HepG2 (cell line): Measurements from ENCODE around the gene PTPRB. TPM values are rescaled to one million over a fixed set of nuclear protein-coding genes. Genes with fewer than 3 reads are reported as not detected.

Source experiments
- ATAC-seq: fragments of 200-7000 bp; cut with Tn5 transposase; 3 replicates; pipeline ENCODE4 v1.9.1; 2020; ENCODE audit warnings: mild to moderate bottlenecking, moderate library complexity
- BruUV-seq: library from RNA; stranded (reverse); fragments of 400-500 nt; replicated peaks from 2 replicates; lab custom pipeline; 2021; lab: Mats Ljungman, UMichigan
- CTCF ChIA-PET: fragments of 300-600 bp; formaldehyde crosslinking; extraction: SDS; loops from one replicate; lab custom pipeline; 2021; ENCODE audit warnings: low total read pairs, inconsistent platforms, low intra/inter-chr PET ratio; lab: Yijun Ruan, JAX
- POLR2A ChIA-PET: fragments of 350-600 bp; sonication (Branson Sonifier 250); formaldehyde crosslinking; loops from one replicate; lab custom pipeline; 2020; ENCODE audit warnings: antibody characterized with exemption, inconsistent platforms; lab: Yijun Ruan, JAX
- DNase-seq: peaks from one replicate; pipeline ENCODE4 v3.0.0-alpha.2; 2015; ENCODE audit warnings: low spot score
- FAIRE-seq: peaks from 3 replicates; lab custom pipeline; 2011; peaks lifted over from hg19 to GRCh38; lab: Jason Lieb, UNC
- H2AFZ ChIP-seq: one replicate; pipeline ENCODE4 v1.6.1; 2011; ENCODE audit warnings: low read length, inconsistent platforms
- H3K27ac ChIP-seq: fragments of 300-600 bp; 3 replicates; pipeline ENCODE4 v1.8.0; 2011; ENCODE audit warnings: mixed run types, mild to moderate bottlenecking, mixed read lengths, low read length, inconsistent platforms; ENCODE audit not compliant: insufficient read depth; ENCODE audit errors: extremely low read length
- H3K27me3 ChIP-seq, 2 experiments: fragments of 200-600 bp in 1 of 2; 2 replicates in 1 of 2; 3 replicates in 1 of 2; pipeline versions ENCODE4 v1.6.0 to v1.8.0; 2011; ENCODE audit warnings: low read length in 2 of 2, mild to moderate bottlenecking in 2 of 2, moderate library complexity in 2 of 2, inconsistent platforms in 1 of 2; ENCODE audit not compliant: insufficient read depth in 2 of 2, control insufficient read depth in 1 of 2
- H3K36me3 ChIP-seq, 2 experiments: fragments of 200-600 bp in 1 of 2; replicated peaks in 1 of 2; 2 replicates in 1 of 2; 3 replicates in 1 of 2; pipeline versions ENCODE4 v1.5.1 to v1.8.0; 2011; ENCODE audit warnings: low read length in 2 of 2, inconsistent platforms in 1 of 2; ENCODE audit not compliant: insufficient read depth in 2 of 2, control insufficient read depth in 1 of 2
- H3K4me1 ChIP-seq: 2 replicates; pipeline ENCODE4 v1.5.1; 2012; ENCODE audit warnings: low read length, inconsistent platforms; ENCODE audit not compliant: insufficient read depth
- H3K4me2 ChIP-seq: 2 replicates; pipeline ENCODE4 v1.6.0; 2011; ENCODE audit warnings: low read depth, low read length, inconsistent platforms
- H3K4me3 ChIP-seq, 3 experiments: fragments of 200-600 bp in 1 of 3; sonication (generic), shearing (Covaris generic) in 1 of 3; replicated peaks in 1 of 3; 2 replicates each; pipeline ENCODE4 v1.5.1; 2011 to 2016; ENCODE audit warnings: low read length in 3 of 3, inconsistent platforms in 2 of 3, low read depth in 2 of 3, mild to moderate bottlenecking in 2 of 3, control low read depth in 1 of 3, mixed read lengths in 1 of 3; ENCODE audit not compliant: insufficient read depth in 1 of 3
- H3K79me2 ChIP-seq: one replicate; pipeline ENCODE4 v1.6.1; 2011; ENCODE audit warnings: low read length, inconsistent platforms; ENCODE audit not compliant: insufficient read depth
- H3K9ac ChIP-seq: 2 replicates; pipeline ENCODE4 v1.6.0; 2011; ENCODE audit warnings: mild to moderate bottlenecking, low read depth, low read length, inconsistent platforms; ENCODE audit not compliant: insufficient read depth
- H3K9me3 ChIP-seq: 2 replicates; pipeline ENCODE4 v1.5.1; 2012; ENCODE audit warnings: mild to moderate bottlenecking, low read length
- H4K20me1 ChIP-seq: 2 replicates; pipeline ENCODE4 v1.6.0; 2011; ENCODE audit warnings: inconsistent platforms, mild to moderate bottlenecking, low read length, moderate library complexity; ENCODE audit not compliant: insufficient read depth
- FIP1L1 ChIP-seq: fragments of 200-400 bp; formaldehyde crosslinking; IDR thresholded peaks from 2 replicates; pipeline ENCODE4 v1.6.1; 2018; ENCODE audit warnings: low read depth, mild to moderate bottlenecking, low read length, moderate library complexity, borderline replicate concordance; ENCODE audit not compliant: insufficient read depth
- KAT8 ChIP-seq: IDR thresholded peaks from 2 replicates; pipeline ENCODE4 v1.6.1; 2016; ENCODE audit warnings: missing genetic modification reagents, missing compliant biosample characterization
- MTF1 ChIP-seq: sonication (generic); formaldehyde crosslinking; IDR thresholded peaks from 2 replicates; pipeline ENCODE4 v1.5.0; 2020; ENCODE audit warnings: missing genetic modification reagents
- MXD4 ChIP-seq: IDR thresholded peaks from 2 replicates; pipeline ENCODE4 v1.6.1; 2016; ENCODE audit warnings: mild to moderate bottlenecking, missing biosample characterization, missing genetic modification reagents
- MYC ChIP-seq: sonication (generic); formaldehyde crosslinking; IDR thresholded peaks from 2 replicates; pipeline ENCODE4 v1.9.0; 2021; ENCODE audit warnings: missing genetic modification reagents, borderline replicate concordance
- PAX8 ChIP-seq: sonication (generic); formaldehyde crosslinking; IDR thresholded peaks from 2 replicates; pipeline ENCODE4 v1.8.0; 2022; ENCODE audit warnings: mild to moderate bottlenecking, missing genetic modification reagents, borderline replicate concordance
- SNAI1 ChIP-seq: sonication (generic); formaldehyde crosslinking; IDR thresholded peaks from 2 replicates; pipeline ENCODE4 v1.5.0; 2020; ENCODE audit warnings: mild to moderate bottlenecking, missing genetic modification reagents, borderline replicate concordance
- TGIF2 ChIP-seq: IDR thresholded peaks from 2 replicates; pipeline ENCODE4 v1.6.1; 2016; ENCODE audit warnings: control low read depth, missing compliant biosample characterization
- TSC22D2 ChIP-seq: sonication (generic); formaldehyde crosslinking; IDR thresholded peaks from 2 replicates; pipeline ENCODE4 v1.5.1; 2020; ENCODE audit warnings: missing genetic modification reagents, mild to moderate bottlenecking, borderline replicate concordance
- WIZ ChIP-seq: sonication (generic); formaldehyde crosslinking; IDR thresholded peaks from 2 replicates; pipeline ENCODE4 v1.5.1; 2020; ENCODE audit warnings: mild to moderate bottlenecking, missing genetic modification reagents
- ZNF10 ChIP-seq: sonication (generic); formaldehyde crosslinking; IDR thresholded peaks from 2 replicates; pipeline ENCODE4 v1.4.0; 2020; ENCODE audit warnings: mild to moderate bottlenecking, low read depth, missing genetic modification reagents, borderline replicate concordance
- ZNF577 ChIP-seq: sonication (generic); formaldehyde crosslinking; IDR thresholded peaks from 2 replicates; pipeline ENCODE4 v1.4.0; 2020; ENCODE audit warnings: mild to moderate bottlenecking, low read depth, missing genetic modification reagents, borderline replicate concordance
- ZNF747 ChIP-seq: sonication (generic); formaldehyde crosslinking; IDR thresholded peaks from 2 replicates; pipeline ENCODE4 v1.8.1; 2023; ENCODE audit warnings: missing genetic modification reagents, mild to moderate bottlenecking, borderline replicate concordance
- WGBS: methylation state at CpG from one replicate; pipeline ENCODE4 v1.1.6; 2017; ENCODE audit warnings: low lambda C conversion rate; 5-methylcytosine and 5-hydroxymethylcytosine counted together
- in situ Hi-C: cut with HindIII; loops from 2 replicates; pipeline ENCODE4 v1.10.0; 2017; ENCODE audit warnings: low pct_unique_long_range_greater_than_20kb; ENCODE audit not compliant: extremely low pct_ligation_motif_present
- intact Hi-C: fragments of 100-400 bp; cut with micrococcal nuclease; formaldehyde crosslinking; loops from one replicate; pipeline ENCODE4 v1.10.0; 2022; ENCODE audit not compliant: unreplicated experiment
- polyA plus RNA-seq, 8 experiments: library from polyadenylated mRNA; depleted of rRNA in 3 of 8; stranded (reverse) in 7 of 8; unstranded in 1 of 8; fragments of >200 nt; fragmentation: Illumina TruSeq in 4 of 8; extraction: Trizol in 4 of 8; gene quantifications; 2 replicates each; pipeline versions ENCODE4 v1.2.1 to v1.2.3, GENCODE V29; 2011 to 2016; ENCODE audit warnings: low read depth in 4 of 8, missing spikeins in 1 of 8, mixed read lengths in 1 of 8; ENCODE audit not compliant: insufficient read depth in 1 of 8
- total RNA-seq, 5 experiments: library from RNA; depleted of rRNA; stranded (reverse); fragments of >200 nt; fragmentation: Illumina TruSeq; extraction: Trizol; gene quantifications; 2 replicates each; pipeline ENCODE4 v1.2.3, GENCODE V29; 2016; ENCODE audit warnings: low read depth in 1 of 5
- TF ChIP-seq, protein P1 (sequence below): sonication (generic); formaldehyde crosslinking; IDR thresholded peaks from 2 replicates; pipeline ENCODE4 v1.4.0; 2020; ENCODE audit warnings: missing genetic modification reagents
- TF ChIP-seq, protein P2 (sequence below): sonication (generic); formaldehyde crosslinking; IDR thresholded peaks from 2 replicates; pipeline ENCODE4 v1.5.1; 2020; ENCODE audit warnings: missing genetic modification reagents, mild to moderate bottlenecking, borderline replicate concordance
- TF ChIP-seq, protein P3 (sequence below): fragments of 450-650 bp; IDR thresholded peaks from 2 replicates; pipeline ENCODE4 v1.6.1; 2017; ENCODE audit warnings: mild to moderate bottlenecking

PTPRB gene
- total and polyA plus RNA-seq, 2 of the 13 experiments (the other 11 are each of a cell fraction or from before 2014, with no cell fraction given) = 0.02 to 0.07 TPM

DNA sequence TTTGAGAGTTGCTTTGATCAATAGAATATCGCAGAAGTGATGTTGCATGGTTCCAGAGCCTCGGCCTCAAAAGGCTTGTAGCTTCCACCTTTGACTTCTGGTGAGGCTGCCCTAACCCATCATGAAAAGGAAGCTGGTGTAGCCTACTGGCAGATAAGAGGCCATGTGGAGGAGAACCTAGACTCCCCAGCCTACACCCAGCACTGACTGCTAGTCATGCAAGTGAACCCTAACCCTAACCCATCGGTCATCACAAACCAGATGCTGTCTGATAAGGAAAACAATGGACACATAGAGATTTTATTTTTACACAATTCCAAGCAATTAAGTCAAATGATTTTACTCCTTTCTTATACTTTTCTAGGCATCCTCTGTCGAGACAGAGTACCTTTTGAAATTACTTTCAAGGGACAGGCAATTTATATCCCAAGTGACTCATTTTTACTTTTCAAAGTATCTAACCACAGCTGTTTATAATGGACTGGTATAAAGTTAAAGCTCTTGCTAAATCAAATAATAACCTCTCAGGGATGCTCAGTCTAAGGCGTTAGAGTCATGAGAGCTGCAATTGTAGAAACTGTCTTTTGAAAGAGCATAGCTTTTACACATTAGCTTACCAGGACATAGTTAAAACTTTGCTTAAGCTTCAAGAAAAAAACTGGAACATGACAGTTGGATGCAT lies 17.6 kb downstream of the PTPRB start (continued):
- TF ChIP-seq WIZ (CRISPR knock-in tag) = no peak
- TF ChIP-seq, protein P1, sequence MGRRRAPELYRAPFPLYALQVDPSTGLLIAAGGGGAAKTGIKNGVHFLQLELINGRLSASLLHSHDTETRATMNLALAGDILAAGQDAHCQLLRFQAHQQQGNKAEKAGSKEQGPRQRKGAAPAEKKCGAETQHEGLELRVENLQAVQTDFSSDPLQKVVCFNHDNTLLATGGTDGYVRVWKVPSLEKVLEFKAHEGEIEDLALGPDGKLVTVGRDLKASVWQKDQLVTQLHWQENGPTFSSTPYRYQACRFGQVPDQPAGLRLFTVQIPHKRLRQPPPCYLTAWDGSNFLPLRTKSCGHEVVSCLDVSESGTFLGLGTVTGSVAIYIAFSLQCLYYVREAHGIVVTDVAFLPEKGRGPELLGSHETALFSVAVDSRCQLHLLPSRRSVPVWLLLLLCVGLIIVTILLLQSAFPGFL (CRISPR knock-in tag) = no peak
- TF ChIP-seq PAX8 = no peak
- no peak for TF ChIP-seq MXD4 (CRISPR knock-in tag)

DNA sequence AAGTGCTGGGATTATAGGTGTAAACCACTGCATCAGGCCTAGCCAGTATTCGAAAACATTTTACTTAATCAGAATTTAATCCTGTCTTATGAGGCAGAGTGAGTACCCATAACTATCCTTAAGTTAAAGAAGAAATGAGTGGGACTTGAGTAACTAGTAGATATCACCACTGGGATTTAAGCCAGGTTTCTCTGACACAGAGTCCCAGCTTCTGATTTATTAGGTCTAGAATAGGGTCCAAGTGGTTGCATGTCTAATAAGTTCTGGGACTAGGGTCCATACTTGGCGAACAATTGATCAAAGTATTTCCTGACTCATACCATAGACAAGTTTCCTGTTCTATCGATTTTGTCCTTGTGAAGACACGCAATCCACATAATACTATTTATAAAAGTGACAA lies 18.9 kb downstream of the PTPRB start:
- Histone ChIP-seq H3K27me3 (peaks cover 0 to 2% of the 10 kb centered on the region in 2 experiments; a peak in 1 of 5 replicates), H4K20me1 (no peaks in the 10 kb centered on the region), H3K36me3 (no peaks in the 10 kb centered on the region), H3K4me2 (no peak overlapping the region), H3K9ac (no peak overlapping the region), H3K9me3 (no peaks in the 10 kb centered on the region), H3K4me1 (no peaks in the 10 kb centered on the region), H3K4me3 (no peak overlapping the region), H3K27ac (no peak overlapping the region), H3K79me2 (no peaks in the 10 kb centered on the region), H2AFZ (no peak overlapping the region)
- FAIRE-seq = no peak
- CTCF ChIA-PET = no interaction called here
- 17% methylated on average over 4 of the region's 4 CpGs for WGBS
- DNase-seq = no peak
- intact Hi-C loops = no loop called here
- BruUV-seq = no TSS peak
- in situ Hi-C loops = no loop called here
- POLR2A ChIA-PET = no interaction called here
- ATAC-seq = no peak
- no peak for TF ChIP-seq MYC
- TF ChIP-seq, protein P2, sequence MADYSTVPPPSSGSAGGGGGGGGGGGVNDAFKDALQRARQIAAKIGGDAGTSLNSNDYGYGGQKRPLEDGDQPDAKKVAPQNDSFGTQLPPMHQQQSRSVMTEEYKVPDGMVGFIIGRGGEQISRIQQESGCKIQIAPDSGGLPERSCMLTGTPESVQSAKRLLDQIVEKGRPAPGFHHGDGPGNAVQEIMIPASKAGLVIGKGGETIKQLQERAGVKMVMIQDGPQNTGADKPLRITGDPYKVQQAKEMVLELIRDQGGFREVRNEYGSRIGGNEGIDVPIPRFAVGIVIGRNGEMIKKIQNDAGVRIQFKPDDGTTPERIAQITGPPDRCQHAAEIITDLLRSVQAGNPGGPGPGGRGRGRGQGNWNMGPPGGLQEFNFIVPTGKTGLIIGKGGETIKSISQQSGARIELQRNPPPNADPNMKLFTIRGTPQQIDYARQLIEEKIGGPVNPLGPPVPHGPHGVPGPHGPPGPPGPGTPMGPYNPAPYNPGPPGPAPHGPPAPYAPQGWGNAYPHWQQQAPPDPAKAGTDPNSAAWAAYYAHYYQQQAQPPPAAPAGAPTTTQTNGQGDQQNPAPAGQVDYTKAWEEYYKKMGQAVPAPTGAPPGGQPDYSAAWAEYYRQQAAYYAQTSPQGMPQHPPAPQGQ (CRISPR knock-in tag) = no peak
- TF ChIP-seq, protein P3, sequence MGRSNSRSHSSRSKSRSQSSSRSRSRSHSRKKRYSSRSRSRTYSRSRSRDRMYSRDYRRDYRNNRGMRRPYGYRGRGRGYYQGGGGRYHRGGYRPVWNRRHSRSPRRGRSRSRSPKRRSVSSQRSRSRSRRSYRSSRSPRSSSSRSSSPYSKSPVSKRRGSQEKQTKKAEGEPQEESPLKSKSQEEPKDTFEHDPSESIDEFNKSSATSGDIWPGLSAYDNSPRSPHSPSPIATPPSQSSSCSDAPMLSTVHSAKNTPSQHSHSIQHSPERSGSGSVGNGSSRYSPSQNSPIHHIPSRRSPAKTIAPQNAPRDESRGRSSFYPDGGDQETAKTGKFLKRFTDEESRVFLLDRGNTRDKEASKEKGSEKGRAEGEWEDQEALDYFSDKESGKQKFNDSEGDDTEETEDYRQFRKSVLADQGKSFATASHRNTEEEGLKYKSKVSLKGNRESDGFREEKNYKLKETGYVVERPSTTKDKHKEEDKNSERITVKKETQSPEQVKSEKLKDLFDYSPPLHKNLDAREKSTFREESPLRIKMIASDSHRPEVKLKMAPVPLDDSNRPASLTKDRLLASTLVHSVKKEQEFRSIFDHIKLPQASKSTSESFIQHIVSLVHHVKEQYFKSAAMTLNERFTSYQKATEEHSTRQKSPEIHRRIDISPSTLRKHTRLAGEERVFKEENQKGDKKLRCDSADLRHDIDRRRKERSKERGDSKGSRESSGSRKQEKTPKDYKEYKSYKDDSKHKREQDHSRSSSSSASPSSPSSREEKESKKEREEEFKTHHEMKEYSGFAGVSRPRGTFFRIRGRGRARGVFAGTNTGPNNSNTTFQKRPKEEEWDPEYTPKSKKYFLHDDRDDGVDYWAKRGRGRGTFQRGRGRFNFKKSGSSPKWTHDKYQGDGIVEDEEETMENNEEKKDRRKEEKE = no peak
- no peak for TF ChIP-seq FIP1L1
- no peak for TF ChIP-seq TGIF2 (CRISPR knock-in tag)
- TF ChIP-seq KAT8 = no peak
- no peak for TF ChIP-seq ZNF747 (CRISPR knock-in tag)
- no peak for TF ChIP-seq TSC22D2
- no peak for TF ChIP-seq ZNF577 (CRISPR knock-in tag)
- TF ChIP-seq MTF1 (CRISPR knock-in tag) = no peak
- no peak for TF ChIP-seq SNAI1 (CRISPR knock-in tag)
- no peak for TF ChIP-seq ZNF10 (CRISPR knock-in tag)
